Measurements from ENCODE around the gene TPCN2. TPM values are rescaled to one million over a fixed set of nuclear protein-coding genes. Genes with fewer than 3 reads are reported as not detected.

TPCN2 gene
- total RNA-seq, 1 donor from 2014 or later: 14.2 TPM

DNA sequence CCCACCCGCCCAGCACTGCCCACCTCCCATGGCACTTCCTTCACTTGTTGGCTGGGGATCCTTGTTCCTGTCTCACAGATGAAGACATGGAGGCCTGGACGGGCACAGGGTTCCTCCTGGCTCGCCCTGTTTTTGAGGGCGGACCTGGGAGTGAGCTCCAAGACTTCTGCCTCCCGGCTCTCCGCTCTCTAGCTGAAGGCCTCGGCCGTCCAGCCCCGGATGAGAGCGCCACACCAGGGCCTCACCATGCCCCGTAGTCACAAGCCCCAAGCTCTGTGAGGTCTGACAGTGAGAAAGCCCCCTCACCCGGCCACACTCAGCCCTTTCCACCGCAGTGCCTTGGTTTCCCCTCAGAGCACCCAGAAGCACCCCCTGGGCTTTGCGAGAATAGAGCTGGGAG lies 9.1 kb downstream of the TPCN2 start:
- DNase-seq (ENCODE audit: low read depth, low spot score): no peak
- Mint-ChIP-seq H3K27ac (ENCODE audit: unreplicated experiment) (peak overlapping the region; percentile 19), H3K27me3 (ENCODE audit: low read depth) (no peaks in the 10 kb centered on the region), H3K4me3 (no peak overlapping the region), H3K9me3 (no peaks in the 10 kb centered on the region), H3K4me1 (no peaks in the 10 kb centered on the region), H3K36me3 (ENCODE audit: low read depth) (no peaks in the 10 kb centered on the region)
- TF ChIP-seq CTCF (conservative IDR thresholded peaks at IDR 0.05): no peak

DNA sequence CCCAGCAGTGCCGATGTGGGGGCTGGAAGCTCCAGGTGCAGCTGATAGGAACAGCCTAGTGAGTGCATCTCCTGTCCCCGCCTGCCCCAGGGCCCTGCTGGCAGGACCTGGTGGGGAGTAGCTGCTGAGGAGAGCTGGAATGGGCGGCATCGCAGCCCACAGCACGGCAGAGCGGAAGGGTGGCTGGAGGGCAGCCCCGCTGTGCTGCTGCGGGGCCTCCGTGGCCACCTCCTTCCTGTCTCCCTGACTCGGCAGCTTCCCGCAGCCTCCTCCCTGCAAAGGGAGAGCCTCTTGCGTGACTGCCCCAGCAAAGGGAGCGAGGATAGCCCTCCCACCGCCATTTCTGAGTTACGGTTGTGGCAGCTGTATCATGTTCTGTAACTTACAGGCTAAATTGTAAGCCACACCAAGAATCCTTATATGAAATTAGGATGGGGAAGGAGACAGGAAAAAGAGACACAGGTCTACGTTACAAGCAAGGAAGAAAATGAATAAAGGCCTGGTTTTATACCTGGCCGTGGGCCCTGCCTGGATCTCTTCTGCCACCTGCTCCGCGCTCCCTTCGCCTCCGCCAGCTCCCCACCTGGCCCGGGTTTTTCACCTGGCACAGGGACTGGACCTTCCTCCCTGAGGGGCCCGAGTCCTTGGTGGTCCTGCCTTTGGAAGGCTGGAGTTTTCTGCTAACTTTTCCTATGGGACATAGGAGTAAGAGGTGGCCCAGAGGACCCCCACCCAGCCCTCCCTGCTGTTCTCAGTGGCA lies 10.0 kb downstream of the TPCN2 start:
- TF ChIP-seq CTCF (conservative IDR thresholded peaks at IDR 0.05): no peak
- Mint-ChIP-seq H3K4me3 (no peak overlapping the region), H3K36me3 (ENCODE audit: low read depth) (no peaks in the 10 kb centered on the region), H3K27me3 (ENCODE audit: low read depth) (no peaks in the 10 kb centered on the region), H3K9me3 (no peaks in the 10 kb centered on the region), H3K4me1 (no peaks in the 10 kb centered on the region), H3K27ac (ENCODE audit: unreplicated experiment) (no peak overlapping the region)
- no peak for DNase-seq (ENCODE audit: low read depth, low spot score)

DNA sequence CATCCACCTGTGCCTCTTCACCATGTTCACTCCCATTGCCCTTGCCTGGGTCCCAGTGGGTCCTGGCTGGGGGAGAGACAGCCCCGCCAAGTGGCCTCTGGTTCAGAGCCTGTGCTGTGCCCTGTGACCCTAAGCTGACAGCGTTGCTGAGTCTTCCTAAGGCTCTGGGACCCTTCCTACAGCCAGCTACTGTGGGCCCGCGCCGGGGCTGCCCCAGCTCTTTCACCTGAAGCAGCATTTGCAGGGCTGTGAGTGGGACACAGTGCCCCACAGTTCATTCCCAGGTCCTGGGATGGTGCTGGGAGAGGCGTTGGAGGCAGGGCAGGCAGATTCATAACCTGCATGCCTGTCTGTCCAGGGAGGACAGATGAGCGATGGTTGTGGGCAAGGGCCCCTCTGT lies 10.7 kb downstream of the TPCN2 start:
- Mint-ChIP-seq H3K27me3 (ENCODE audit: low read depth) (no peaks in the 10 kb centered on the region), H3K4me1 (no peaks in the 10 kb centered on the region), H3K4me3 (no peak overlapping the region), H3K27ac (ENCODE audit: unreplicated experiment) (no peak overlapping the region), H3K9me3 (no peaks in the 10 kb centered on the region), H3K36me3 (ENCODE audit: low read depth) (no peaks in the 10 kb centered on the region)
- no peak for DNase-seq (ENCODE audit: low read depth, low spot score)
- TF ChIP-seq CTCF (conservative IDR thresholded peaks at IDR 0.05): no peak

DNA sequence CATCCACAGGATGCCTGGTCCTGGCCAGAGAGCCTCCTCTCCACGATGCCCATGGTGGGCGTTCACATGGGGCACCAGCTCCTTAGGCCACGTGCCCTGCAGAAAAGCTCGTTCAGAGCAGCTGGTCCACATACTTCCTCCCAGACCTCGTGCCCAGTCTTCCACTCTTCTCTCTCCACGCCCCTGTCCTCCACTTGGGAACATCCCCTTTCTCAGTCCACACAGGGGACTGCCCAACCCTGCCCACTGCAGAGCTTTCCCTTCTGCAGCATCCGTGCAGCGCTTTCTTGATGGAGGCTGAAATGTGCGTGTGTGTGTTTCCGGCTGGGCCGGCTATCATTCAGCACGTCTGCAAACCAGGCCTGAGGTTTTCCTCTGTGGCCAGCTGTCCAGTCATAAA lies 11.3 kb downstream of the TPCN2 start:
- Mint-ChIP-seq H3K4me3 (no peak overlapping the region), H3K36me3 (ENCODE audit: low read depth) (no peaks in the 10 kb centered on the region), H3K27me3 (ENCODE audit: low read depth) (no peaks in the 10 kb centered on the region), H3K4me1 (no peaks in the 10 kb centered on the region), H3K9me3 (no peaks in the 10 kb centered on the region), H3K27ac (ENCODE audit: unreplicated experiment) (no peak overlapping the region)
- TF ChIP-seq CTCF (conservative IDR thresholded peaks at IDR 0.05): no peak
- DNase-seq (ENCODE audit: low read depth, low spot score): no peak

- no peaks in the 10 kb centered on the region for H3K36me3 Mint-ChIP-seq (ENCODE audit: low read depth)
- TF ChIP-seq CTCF (conservative IDR thresholded peaks at IDR 0.05): no peak
- peak overlapping the region; percentile 91 for H3K27ac Mint-ChIP-seq (ENCODE audit: unreplicated experiment)
- H3K9me3 Mint-ChIP-seq: no peaks in the 10 kb centered on the region
- H3K27me3 Mint-ChIP-seq (ENCODE audit: low read depth): no peaks in the 10 kb centered on the region
- DNase-seq (ENCODE audit: low read depth, low spot score): no peak
- H3K4me1 Mint-ChIP-seq: no peaks in the 10 kb centered on the region
- no peak overlapping the region for H3K4me3 Mint-ChIP-seq
These were observed 12.3 kb downstream of the TPCN2 start for GRCh38 chr11:69060806-69061712.

Data from neural crest cell (in vitro differentiated cells).